ENCODE results near the gene UBAC2. TPM values are rescaled to one million over a fixed set of nuclear protein-coding genes. Genes with fewer than 3 reads are reported as not detected.

The UBAC2 gene
- total RNA-seq, 1 experiment from 2014 or later, result 103 TPM

GRCh38 chr13:99321709-99322108 lies 121.1 kb downstream of the UBAC2 start:
- Histone ChIP-seq H3K36me3 (ENCODE audit: control insufficient read depth, insufficient read depth, low read length) (no peaks in the 10 kb centered on the region; the same call in 1 of the 2 replicates), H3K27me3 (replicated peaks; ENCODE audit: control insufficient read depth, insufficient read depth, low read length) (no peaks in the 10 kb centered on the region), H3K4me1 (no peaks in the 10 kb centered on the region), H3K9me3 (no peaks in the 10 kb centered on the region), H3K4me3 (ENCODE audit: low read depth, low read length) (no peak overlapping the region)
- no peak for DNase-seq
- H3K27ac Mint-ChIP-seq (ENCODE audit: unreplicated experiment), result no peak overlapping the region
- no peak overlapping the region for H3K4me3 Mint-ChIP-seq (ENCODE audit: unreplicated experiment)
- H3K4me1 Mint-ChIP-seq (ENCODE audit: low read depth, unreplicated experiment), result no peaks in the 10 kb centered on the region
- no peak for TF ChIP-seq CTCF (IDR thresholded peaks at IDR 0.05; ENCODE audit: insufficient read depth in 1 of 2, low read depth in 1 of 2, low read length in 1 of 2, severe bottlenecking in 1 of 2, unreplicated experiment in 1 of 2)
- H3K36me3 Mint-ChIP-seq (ENCODE audit: insufficient read depth, unreplicated experiment), result peaks cover 26% of the 10 kb centered on the region
- CTCF ChIA-PET, result no interaction called here
- POLR2A ChIA-PET, result no interaction called here
- no TSS peak for BruUV-seq (replicated peaks)
- intact Hi-C loops (cut with micrococcal nuclease; ENCODE audit: unreplicated experiment), result no loop called here
- H3K27me3 Mint-ChIP-seq (ENCODE audit: insufficient read depth, unreplicated experiment), result no peaks in the 10 kb centered on the region
- H3K9me3 Mint-ChIP-seq (ENCODE audit: unreplicated experiment), result no peaks in the 10 kb centered on the region

- H3K27me3 ChIP-seq (replicated peaks; ENCODE audit: control insufficient read depth, insufficient read depth, low read length), result no peaks in the 10 kb centered on the region
- H3K4me1 ChIP-seq, result no peaks in the 10 kb centered on the region
- TF ChIP-seq CTCF (IDR thresholded peaks at IDR 0.05; ENCODE audit: insufficient read depth in 1 of 2, low read depth in 1 of 2, low read length in 1 of 2, severe bottlenecking in 1 of 2, unreplicated experiment in 1 of 2), result no peak
- no peaks in the 10 kb centered on the region for H3K4me1 Mint-ChIP-seq (ENCODE audit: low read depth, unreplicated experiment)
- no peak for DNase-seq
- no peaks in the 10 kb centered on the region for H3K27me3 Mint-ChIP-seq (ENCODE audit: insufficient read depth, unreplicated experiment)
- no TSS peak for BruUV-seq (replicated peaks)
- intact Hi-C loops (cut with micrococcal nuclease; ENCODE audit: unreplicated experiment), result no loop called here
- no peaks in the 10 kb centered on the region for H3K9me3 Mint-ChIP-seq (ENCODE audit: unreplicated experiment)
- no peaks in the 10 kb centered on the region for H3K9me3 ChIP-seq
- H3K36me3 ChIP-seq (ENCODE audit: control insufficient read depth, insufficient read depth, low read length), result no peaks in the 10 kb centered on the region; the same call in 1 of the 2 replicates
- H3K27ac Mint-ChIP-seq (ENCODE audit: unreplicated experiment), result no peak overlapping the region
- H3K4me3 Mint-ChIP-seq (ENCODE audit: unreplicated experiment), result no peak overlapping the region
- ChIA-PET POLR2A (no interaction called here), CTCF (no interaction called here)
- H3K36me3 Mint-ChIP-seq (ENCODE audit: insufficient read depth, unreplicated experiment), result peaks cover 26% of the 10 kb centered on the region
- H3K4me3 ChIP-seq (ENCODE audit: low read depth, low read length), result no peak overlapping the region
Observed at GRCh38 chr13:99322297-99323103, 121.8 kb downstream of the UBAC2 start.

GRCh38 chr13:99323488-99323887 lies 122.8 kb downstream of the UBAC2 start:
- no peaks in the 10 kb centered on the region for H3K4me1 Mint-ChIP-seq (ENCODE audit: low read depth, unreplicated experiment)
- H3K36me3 Mint-ChIP-seq (ENCODE audit: insufficient read depth, unreplicated experiment), result peaks cover 20% of the 10 kb centered on the region
- no peaks in the 10 kb centered on the region for H3K4me1 ChIP-seq
- H3K27ac Mint-ChIP-seq (ENCODE audit: unreplicated experiment), result no peak overlapping the region
- BruUV-seq (replicated peaks), result no TSS peak
- H3K9me3 ChIP-seq, result no peaks in the 10 kb centered on the region
- no peak overlapping the region for H3K4me3 ChIP-seq (ENCODE audit: low read depth, low read length)
- H3K27me3 Mint-ChIP-seq (ENCODE audit: insufficient read depth, unreplicated experiment), result no peaks in the 10 kb centered on the region
- intact Hi-C loops (cut with micrococcal nuclease; ENCODE audit: unreplicated experiment), result no loop called here
- H3K9me3 Mint-ChIP-seq (ENCODE audit: unreplicated experiment), result no peaks in the 10 kb centered on the region
- no peak overlapping the region for H3K4me3 Mint-ChIP-seq (ENCODE audit: unreplicated experiment)
- no peak for TF ChIP-seq CTCF (IDR thresholded peaks at IDR 0.05; ENCODE audit: insufficient read depth in 1 of 2, low read depth in 1 of 2, low read length in 1 of 2, severe bottlenecking in 1 of 2, unreplicated experiment in 1 of 2)
- no peaks in the 10 kb centered on the region for H3K27me3 ChIP-seq (replicated peaks; ENCODE audit: control insufficient read depth, insufficient read depth, low read length)
- ChIA-PET CTCF (no interaction called here), POLR2A (no interaction called here)
- no peaks in the 10 kb centered on the region; the same call in 1 of the 2 replicates for H3K36me3 ChIP-seq (ENCODE audit: control insufficient read depth, insufficient read depth, low read length)
- DNase-seq, result no peak
